ENCODE data around the gene CPNE5. TPM values are rescaled to one million over a fixed set of nuclear protein-coding genes. Genes with fewer than 3 reads are reported as not detected.

The CPNE5 gene
- polyA plus RNA-seq, 3 donors = 0.47 to 0.85 (median 0.82) TPM

DNA sequence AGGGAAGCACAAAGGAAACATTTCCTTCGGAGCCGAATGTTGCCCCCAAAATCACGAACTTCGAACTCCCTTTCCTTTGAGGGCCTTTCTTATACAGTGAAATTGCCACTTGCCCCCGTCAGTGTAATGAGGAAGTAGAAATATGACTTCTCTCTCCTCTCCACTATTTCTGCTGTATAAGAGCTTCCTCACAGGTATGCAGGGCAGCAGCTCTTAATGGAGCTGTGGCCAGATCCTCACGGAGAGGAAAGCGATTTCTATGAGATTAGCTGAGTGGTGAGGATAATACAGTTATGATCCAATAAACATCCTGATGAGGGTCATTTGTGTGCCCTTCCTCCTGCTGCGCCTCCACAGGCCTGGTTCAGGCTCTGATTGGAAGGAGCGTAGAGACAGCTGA, 10.8 kb upstream of the CPNE5 start:
- DNase-seq = peak in 2 of 3 donors; percentile 28 to 47
- H3K4me1 ChIP-seq (ENCODE audit: control insufficient read depth in 1 of 2, insufficient read depth in 2 of 2, low read length in 2 of 2) = peaks cover 49 to 55% of the 10 kb centered on the region in 2 donors
- 95% methylated on average over 4 of the region's 9 CpGs for WGBS (ENCODE audit: insufficient coverage)

More for the DNA sequence above, 10.8 kb upstream of the CPNE5 start:
- Histone ChIP-seq H3K27me3 (ENCODE audit: control insufficient read depth in 2 of 2, insufficient read depth in 2 of 2, low read length in 2 of 2) (no peaks in the 10 kb centered on the region), H3K9ac (ENCODE audit: insufficient read depth, low read length, poor library complexity, severe bottlenecking) (no peak overlapping the region), H3K4me3 (replicated peaks in 1 of 3; ENCODE audit: low read depth in 2 of 3, low read length in 3 of 3) (no peak overlapping the region), H4K20me1 (ENCODE audit: insufficient read depth, low read length) (no peaks in the 10 kb centered on the region), H3K4me2 (replicated peaks; ENCODE audit: extremely low read depth, low read length, poor library complexity, severe bottlenecking) (no peak overlapping the region), H3K27ac (ENCODE audit: low read depth in 1 of 2, low read length in 2 of 2) (no peak overlapping the region), H3K36me3 (replicated peaks in 1 of 2; ENCODE audit: control insufficient read depth in 1 of 2, insufficient read depth in 2 of 2, low read length in 2 of 2) (peaks cover 0 to 2% of the 10 kb centered on the region in 2 donors), H2AFZ (ENCODE audit: insufficient read depth, low read depth, low read length, poor library complexity, severe bottlenecking) (no peak overlapping the region), H3K79me2 (ENCODE audit: insufficient read depth, low read length) (no peaks in the 10 kb centered on the region), H3K9me3 (replicated peaks in 1 of 2; ENCODE audit: control insufficient read depth in 1 of 2, insufficient read depth in 1 of 2, low read length in 2 of 2) (peaks cover 4 to 7% of the 10 kb centered on the region in 2 donors)
- TF ChIP-seq CTCF (IDR thresholded peaks at IDR 0.05) = no peak
- Mint-ChIP-seq H3K4me1 (peaks cover 59% of the 10 kb centered on the region), H3K27ac (peak overlapping the region in 2 of 7 donors; percentile 29 to 56), H3K9me3 (peaks cover 14 to 25% (median 22%) of the 10 kb centered on the region in 7 donors), H3K36me3 (peaks cover 17 to 23% of the 10 kb centered on the region in 2 donors), H3K27me3 (ENCODE audit: low read depth in 3 of 3) (peaks cover 4 to 12% (median 9%) of the 10 kb centered on the region in 3 donors), H3K4me3 (peak overlapping the region in 1 of 2 donors; percentile 94)
- intact Hi-C loops (cut with micrococcal nuclease) = loop anchor here (5.0 kb wide), 3 partner anchors 37 to 168 kb away; partner anchors contain the start of gene C6orf89 (in 1 of the 2)

All from CD14-positive monocyte (primary cell).